HepG2 (cell line): Measurements from ENCODE around the gene METTL21C. TPM values are rescaled to one million over a fixed set of nuclear protein-coding genes. Genes with fewer than 3 reads are reported as not detected.

Experiments
- ATAC-seq: fragments of 200-7000 bp; cut with Tn5 transposase; 3 replicates; pipeline ENCODE4 v1.9.1; 2020; ENCODE audit warnings: mild to moderate bottlenecking, moderate library complexity
- BruUV-seq: library from RNA; stranded (reverse); fragments of 400-500 nt; replicated peaks from 2 replicates; lab custom pipeline; 2021; lab: Mats Ljungman, UMichigan
- CTCF ChIA-PET: fragments of 300-600 bp; formaldehyde crosslinking; extraction: SDS; loops from one replicate; lab custom pipeline; 2021; ENCODE audit warnings: low total read pairs, inconsistent platforms, low intra/inter-chr PET ratio; lab: Yijun Ruan, JAX
- POLR2A ChIA-PET: fragments of 350-600 bp; sonication (Branson Sonifier 250); formaldehyde crosslinking; loops from one replicate; lab custom pipeline; 2020; ENCODE audit warnings: antibody characterized with exemption, inconsistent platforms; lab: Yijun Ruan, JAX
- DNase-seq: peaks from one replicate; pipeline ENCODE4 v3.0.0-alpha.2; 2015; ENCODE audit warnings: low spot score
- FAIRE-seq: peaks from 3 replicates; lab custom pipeline; 2011; peaks lifted over from hg19 to GRCh38; lab: Jason Lieb, UNC
- H2AFZ ChIP-seq: one replicate; pipeline ENCODE4 v1.6.1; 2011; ENCODE audit warnings: low read length, inconsistent platforms
- H3K27ac ChIP-seq: fragments of 300-600 bp; 3 replicates; pipeline ENCODE4 v1.8.0; 2011; ENCODE audit warnings: mixed run types, mild to moderate bottlenecking, mixed read lengths, low read length, inconsistent platforms; ENCODE audit not compliant: insufficient read depth; ENCODE audit errors: extremely low read length
- H3K27me3 ChIP-seq, 2 experiments: fragments of 200-600 bp in 1 of 2; 2 replicates in 1 of 2; 3 replicates in 1 of 2; pipeline versions ENCODE4 v1.6.0 to v1.8.0; 2011; ENCODE audit warnings: low read length in 2 of 2, mild to moderate bottlenecking in 2 of 2, moderate library complexity in 2 of 2, inconsistent platforms in 1 of 2; ENCODE audit not compliant: insufficient read depth in 2 of 2, control insufficient read depth in 1 of 2
- H3K36me3 ChIP-seq, 2 experiments: fragments of 200-600 bp in 1 of 2; replicated peaks in 1 of 2; 2 replicates in 1 of 2; 3 replicates in 1 of 2; pipeline versions ENCODE4 v1.5.1 to v1.8.0; 2011; ENCODE audit warnings: low read length in 2 of 2, inconsistent platforms in 1 of 2; ENCODE audit not compliant: insufficient read depth in 2 of 2, control insufficient read depth in 1 of 2
- H3K4me1 ChIP-seq: 2 replicates; pipeline ENCODE4 v1.5.1; 2012; ENCODE audit warnings: low read length, inconsistent platforms; ENCODE audit not compliant: insufficient read depth
- H3K4me2 ChIP-seq: 2 replicates; pipeline ENCODE4 v1.6.0; 2011; ENCODE audit warnings: low read depth, low read length, inconsistent platforms
- H3K4me3 ChIP-seq, 3 experiments: fragments of 200-600 bp in 1 of 3; sonication (generic), shearing (Covaris generic) in 1 of 3; replicated peaks in 1 of 3; 2 replicates each; pipeline ENCODE4 v1.5.1; 2011 to 2016; ENCODE audit warnings: low read length in 3 of 3, inconsistent platforms in 2 of 3, low read depth in 2 of 3, mild to moderate bottlenecking in 2 of 3, control low read depth in 1 of 3, mixed read lengths in 1 of 3; ENCODE audit not compliant: insufficient read depth in 1 of 3
- H3K79me2 ChIP-seq: one replicate; pipeline ENCODE4 v1.6.1; 2011; ENCODE audit warnings: low read length, inconsistent platforms; ENCODE audit not compliant: insufficient read depth
- H3K9ac ChIP-seq: 2 replicates; pipeline ENCODE4 v1.6.0; 2011; ENCODE audit warnings: mild to moderate bottlenecking, low read depth, low read length, inconsistent platforms; ENCODE audit not compliant: insufficient read depth
- H3K9me3 ChIP-seq: 2 replicates; pipeline ENCODE4 v1.5.1; 2012; ENCODE audit warnings: mild to moderate bottlenecking, low read length
- H4K20me1 ChIP-seq: 2 replicates; pipeline ENCODE4 v1.6.0; 2011; ENCODE audit warnings: inconsistent platforms, mild to moderate bottlenecking, low read length, moderate library complexity; ENCODE audit not compliant: insufficient read depth
- BRCA1 ChIP-seq: sonication (generic); formaldehyde crosslinking; IDR thresholded peaks from 2 replicates; pipeline ENCODE4 v1.4.0; 2020; ENCODE audit warnings: missing genetic modification reagents
- CENPX ChIP-seq: sonication (generic); formaldehyde crosslinking; IDR thresholded peaks from 2 replicates; pipeline ENCODE4 v1.9.0; 2021; ENCODE audit warnings: mild to moderate bottlenecking, missing genetic modification reagents, moderate library complexity
- ERF ChIP-seq: IDR thresholded peaks from 2 replicates; pipeline ENCODE4 v1.6.1; 2018; ENCODE audit warnings: missing biosample characterization, missing genetic modification reagents
- HIVEP1 ChIP-seq: sonication (generic); formaldehyde crosslinking; IDR thresholded peaks from 2 replicates; pipeline ENCODE4 v1.4.0; 2020; ENCODE audit warnings: mild to moderate bottlenecking, missing genetic modification reagents
- NFE2L1 ChIP-seq: sonication (generic); formaldehyde crosslinking; IDR thresholded peaks from 2 replicates; pipeline ENCODE4 v1.4.0; 2020; ENCODE audit warnings: missing genetic modification reagents, mild to moderate bottlenecking, borderline replicate concordance
- PAF1 ChIP-seq: IDR thresholded peaks from 2 replicates; pipeline ENCODE4 v1.6.1; 2016; ENCODE audit warnings: missing genetic modification reagents, missing compliant biosample characterization
- RBM22 ChIP-seq: fragments of 200-400 bp; formaldehyde crosslinking; optimal IDR thresholded peaks from 2 replicates; pipeline ENCODE3; 2017; ENCODE audit warnings: mild to moderate bottlenecking, low read length, moderate library complexity
- RCOR2 ChIP-seq: IDR thresholded peaks from 2 replicates; pipeline ENCODE4 v1.6.1; 2016; ENCODE audit warnings: missing biosample characterization, missing genetic modification reagents
- RELA ChIP-seq: sonication (generic); formaldehyde crosslinking; IDR thresholded peaks from 2 replicates; pipeline ENCODE4 v1.4.0; 2020; ENCODE audit warnings: missing genetic modification reagents
- SIX4 ChIP-seq: sonication (generic); formaldehyde crosslinking; IDR thresholded peaks from 2 replicates; pipeline ENCODE4 v1.4.0; 2020; ENCODE audit warnings: missing genetic modification reagents
- YEATS4 ChIP-seq: sonication (generic); formaldehyde crosslinking; IDR thresholded peaks from 2 replicates; pipeline ENCODE4 v1.4.0; 2020; ENCODE audit warnings: missing genetic modification reagents, borderline replicate concordance
- ZMYM2 ChIP-seq: sonication (generic); formaldehyde crosslinking; IDR thresholded peaks from 2 replicates; pipeline ENCODE4 v1.8.0; 2022; ENCODE audit warnings: mild to moderate bottlenecking, missing genetic modification reagents
- ZNF138 ChIP-seq: sonication (generic); formaldehyde crosslinking; IDR thresholded peaks from 2 replicates; pipeline ENCODE4 v1.5.0; 2020; ENCODE audit warnings: mild to moderate bottlenecking, low read depth, missing genetic modification reagents
- ZNF44 ChIP-seq: sonication (generic); formaldehyde crosslinking; IDR thresholded peaks from 2 replicates; pipeline ENCODE4 v1.5.1; 2020; ENCODE audit warnings: mild to moderate bottlenecking, missing genetic modification reagents
- ZNF543 ChIP-seq: sonication (generic); formaldehyde crosslinking; IDR thresholded peaks from 2 replicates; pipeline ENCODE4 v1.4.0; 2020; ENCODE audit warnings: mild to moderate bottlenecking, missing genetic modification reagents
- ZNF597 ChIP-seq: sonication (generic); formaldehyde crosslinking; IDR thresholded peaks from 2 replicates; pipeline ENCODE4 v1.5.0; 2020; ENCODE audit warnings: missing genetic modification reagents
- ZNF629 ChIP-seq: sonication (generic); formaldehyde crosslinking; conservative IDR thresholded peaks from 2 replicates; pipeline ENCODE4 v1.5.0; 2020; ENCODE audit warnings: missing genetic modification reagents
- ZNF788 ChIP-seq: sonication (generic); formaldehyde crosslinking; IDR thresholded peaks from 2 replicates; pipeline ENCODE4 v1.5.0; 2020; ENCODE audit warnings: mild to moderate bottlenecking, missing genetic modification reagents, borderline replicate concordance
- WGBS: methylation state at CpG from one replicate; pipeline ENCODE4 v1.1.6; 2017; ENCODE audit warnings: low lambda C conversion rate; 5-methylcytosine and 5-hydroxymethylcytosine counted together
- in situ Hi-C: cut with HindIII; loops from 2 replicates; pipeline ENCODE4 v1.10.0; 2017; ENCODE audit warnings: low pct_unique_long_range_greater_than_20kb; ENCODE audit not compliant: extremely low pct_ligation_motif_present
- intact Hi-C: fragments of 100-400 bp; cut with micrococcal nuclease; formaldehyde crosslinking; loops from one replicate; pipeline ENCODE4 v1.10.0; 2022; ENCODE audit not compliant: unreplicated experiment
- polyA plus RNA-seq, 8 experiments: library from polyadenylated mRNA; depleted of rRNA in 3 of 8; stranded (reverse) in 7 of 8; unstranded in 1 of 8; fragments of >200 nt; fragmentation: Illumina TruSeq in 4 of 8; extraction: Trizol in 4 of 8; gene quantifications; 2 replicates each; pipeline versions ENCODE4 v1.2.1 to v1.2.3, GENCODE V29; 2011 to 2016; ENCODE audit warnings: low read depth in 4 of 8, missing spikeins in 1 of 8, mixed read lengths in 1 of 8; ENCODE audit not compliant: insufficient read depth in 1 of 8
- total RNA-seq, 5 experiments: library from RNA; depleted of rRNA; stranded (reverse); fragments of >200 nt; fragmentation: Illumina TruSeq; extraction: Trizol; gene quantifications; 2 replicates each; pipeline ENCODE4 v1.2.3, GENCODE V29; 2016; ENCODE audit warnings: low read depth in 1 of 5
- TF ChIP-seq, protein P1 (sequence below): sonication (generic); formaldehyde crosslinking; IDR thresholded peaks from 2 replicates; pipeline ENCODE4 v1.5.0; 2020; ENCODE audit warnings: mild to moderate bottlenecking, missing genetic modification reagents

The METTL21C gene
- total and polyA plus RNA-seq, 2 of the 13 experiments (the other 11 are each of a cell fraction or from before 2014, with no cell fraction given): not detected

- Histone ChIP-seq H3K27me3 (no peaks in the 10 kb centered on the region), H3K36me3 (0 out of 5 replicates have a peak, but pooled peaks cover 0 to 9% of the 10 kb centered on the region in 2 experiments), H4K20me1 (no peaks in the 10 kb centered on the region), H3K27ac (no peak overlapping the region), H3K9me3 (no peaks in the 10 kb centered on the region), H3K9ac (no peak overlapping the region), H3K4me1 (no peaks in the 10 kb centered on the region), H3K4me2 (no peak overlapping the region), H2AFZ (no peak overlapping the region), H3K79me2 (no peaks in the 10 kb centered on the region), H3K4me3 (no peak overlapping the region)
- TF ChIP-seq HIVEP1 (CRISPR knock-in tag): no peak
- no peak for TF ChIP-seq SIX4 (CRISPR knock-in tag)
- no peak for TF ChIP-seq PAF1 (CRISPR knock-in tag)
- TF ChIP-seq RELA (CRISPR knock-in tag): no peak
- TF ChIP-seq ZNF138 (CRISPR knock-in tag): no peak
- no peak for TF ChIP-seq RCOR2 (CRISPR knock-in tag)
- TF ChIP-seq ZMYM2 (CRISPR knock-in tag): no peak
- TF ChIP-seq ZNF44 (CRISPR knock-in tag): no peak
- no TSS peak for BruUV-seq
- ATAC-seq (no peak), DNase-seq (no peak), FAIRE-seq (no peak)
- 56% methylated on average over 2 of the region's 2 CpGs for WGBS
- in situ Hi-C loops: no loop called here
- ChIA-PET CTCF (no interaction called here), POLR2A (no interaction called here)
- intact Hi-C loops: no loop called here
Observed at GRCh38 chr13:102683637-102684036, 11.2 kb downstream of the METTL21C start.

- ChIA-PET POLR2A (no interaction called here), CTCF (no interaction called here)
- no peak overlapping the region for H2AFZ ChIP-seq
- no peaks in the 10 kb centered on the region for H3K4me1 ChIP-seq
- ATAC-seq: no peak
- H3K36me3 ChIP-seq: peaks cover 0 to 12% of the 10 kb centered on the region in 2 experiments; a peak in 1 of 5 replicates
- no peak overlapping the region for H3K4me3 ChIP-seq
- no peak for DNase-seq
- H3K79me2 ChIP-seq: no peaks in the 10 kb centered on the region
- no TSS peak for BruUV-seq
- no peak overlapping the region for H3K4me2 ChIP-seq
- no peaks in the 10 kb centered on the region for H3K9me3 ChIP-seq
- no peak overlapping the region for H3K27ac ChIP-seq
- no peak for FAIRE-seq
- no peaks in the 10 kb centered on the region for H4K20me1 ChIP-seq
- H3K27me3 ChIP-seq: no peaks in the 10 kb centered on the region
- H3K9ac ChIP-seq: no peak overlapping the region
- intact Hi-C loops: no loop called here
- WGBS: 87% methylated on average over 3 of the region's 3 CpGs
- in situ Hi-C loops: no loop called here
- TF ChIP-seq ZNF543 (CRISPR knock-in tag): no peak
- TF ChIP-seq ERF: no peak
- TF ChIP-seq YEATS4: no peak
- TF ChIP-seq, protein P1, sequence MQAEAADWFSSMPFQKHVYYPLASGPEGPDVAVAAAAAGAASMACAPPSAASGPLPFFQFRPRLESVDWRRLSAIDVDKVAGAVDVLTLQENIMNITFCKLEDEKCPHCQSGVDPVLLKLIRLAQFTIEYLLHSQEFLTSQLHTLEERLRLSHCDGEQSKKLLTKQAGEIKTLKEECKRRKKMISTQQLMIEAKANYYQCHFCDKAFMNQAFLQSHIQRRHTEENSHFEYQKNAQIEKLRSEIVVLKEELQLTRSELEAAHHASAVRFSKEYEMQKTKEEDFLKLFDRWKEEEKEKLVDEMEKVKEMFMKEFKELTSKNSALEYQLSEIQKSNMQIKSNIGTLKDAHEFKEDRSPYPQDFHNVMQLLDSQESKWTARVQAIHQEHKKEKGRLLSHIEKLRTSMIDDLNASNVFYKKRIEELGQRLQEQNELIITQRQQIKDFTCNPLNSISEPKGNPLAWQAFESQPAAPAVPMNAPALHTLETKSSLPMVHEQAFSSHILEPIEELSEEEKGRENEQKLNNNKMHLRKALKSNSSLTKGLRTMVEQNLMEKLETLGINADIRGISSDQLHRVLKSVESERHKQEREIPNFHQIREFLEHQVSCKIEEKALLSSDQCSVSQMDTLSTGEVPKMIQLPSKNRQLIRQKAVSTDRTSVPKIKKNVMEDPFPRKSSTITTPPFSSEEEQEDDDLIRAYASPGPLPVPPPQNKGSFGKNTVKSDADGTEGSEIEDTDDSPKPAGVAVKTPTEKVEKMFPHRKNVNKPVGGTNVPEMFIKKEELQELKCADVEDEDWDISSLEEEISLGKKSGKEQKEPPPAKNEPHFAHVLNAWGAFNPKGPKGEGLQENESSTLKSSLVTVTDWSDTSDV: no peak
- TF ChIP-seq ZNF629 (CRISPR knock-in tag): no peak
- no peak for TF ChIP-seq ZNF788 (CRISPR knock-in tag)
- TF ChIP-seq CENPX (CRISPR knock-in tag): no peak
- TF ChIP-seq BRCA1: no peak
- TF ChIP-seq ZNF597: no peak
- TF ChIP-seq RBM22: no peak
- TF ChIP-seq NFE2L1: no peak
Observed at GRCh38 chr13:102682727-102683126, 12.1 kb downstream of the METTL21C start.
